T-helper 1 cell treated with Interleukin-12 subunit alpha and Interleukin-12 subunit beta and Interleukin-4 antibody, amounts not matched to agents 30 μg/mL and 1 μg/mL, for 36 hours (primary cell): ENCODE results near the gene DISP3.

Experiments used
- H3K27ac Mint-ChIP-seq: one replicate; pipeline ENCODE4 v1.8.0; 2021; ENCODE audit warnings: mild to moderate bottlenecking, mixed read lengths
- H3K27me3 Mint-ChIP-seq: one replicate; pipeline ENCODE4 v1.8.0; 2021; ENCODE audit warnings: low read depth, mixed read lengths
- H3K36me3 Mint-ChIP-seq: one replicate; pipeline ENCODE4 v1.8.0; 2021; ENCODE audit warnings: low read depth, mixed read lengths
- H3K4me1 Mint-ChIP-seq: one replicate; pipeline ENCODE4 v1.8.0; 2021; ENCODE audit warnings: low read depth, mixed read lengths
- H3K4me3 Mint-ChIP-seq: one replicate; pipeline ENCODE4 v1.8.0; 2021; ENCODE audit warnings: mild to moderate bottlenecking, moderate library complexity, mixed read lengths
- H3K9me3 Mint-ChIP-seq: one replicate; pipeline ENCODE4 v1.8.0; 2021; ENCODE audit warnings: mixed read lengths

Gene DISP3

DNA sequence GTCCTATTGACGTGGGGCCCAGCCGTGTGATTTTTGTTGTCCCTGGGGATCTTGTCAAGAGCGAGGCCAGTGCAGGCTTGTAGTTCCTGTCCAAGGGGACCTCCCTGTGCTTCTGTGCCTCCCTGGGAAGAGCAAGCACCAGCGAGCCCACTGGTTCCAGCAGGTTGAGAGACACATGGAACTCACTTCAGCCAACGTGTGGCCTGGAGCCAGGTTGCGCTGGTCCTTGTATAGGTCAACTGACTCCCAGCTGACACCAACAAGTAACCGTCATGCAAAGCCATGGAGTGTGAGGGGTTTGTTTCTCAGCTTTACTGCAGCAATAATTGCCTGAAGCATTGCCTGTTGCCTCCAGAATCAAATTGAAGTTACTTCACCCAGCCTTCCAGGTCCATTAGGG is 63.0 kb downstream of the DISP3 start:
- Mint-ChIP-seq H3K4me3 (no peak overlapping the region), H3K27ac (no peak overlapping the region), H3K27me3 (no peaks in the 10 kb centered on the region), H3K36me3 (no peaks in the 10 kb centered on the region), H3K4me1 (no peaks in the 10 kb centered on the region), H3K9me3 (no peaks in the 10 kb centered on the region)

DNA sequence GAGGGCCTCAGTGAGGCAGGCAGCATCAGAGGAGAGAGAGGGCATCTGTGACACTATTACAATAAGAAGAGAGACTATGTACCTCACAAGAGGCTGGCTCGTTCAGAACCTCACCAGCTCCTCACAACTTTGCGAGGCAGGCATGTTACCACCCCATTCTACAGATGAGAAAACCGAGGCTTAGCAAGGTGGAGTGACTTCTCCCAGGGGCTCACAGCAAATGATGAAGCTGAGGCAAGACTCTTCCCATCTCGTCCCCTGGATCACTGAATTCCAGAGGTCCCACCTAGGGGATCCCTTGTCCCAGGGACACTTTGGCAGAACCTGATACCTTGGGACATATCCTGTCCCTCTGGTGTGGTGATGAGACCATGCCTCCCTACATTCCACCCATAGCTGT is 64.4 kb downstream of the DISP3 start:
- Mint-ChIP-seq H3K4me3 (no peak overlapping the region), H3K4me1 (no peaks in the 10 kb centered on the region), H3K36me3 (no peaks in the 10 kb centered on the region), H3K27ac (no peak overlapping the region), H3K27me3 (no peaks in the 10 kb centered on the region), H3K9me3 (no peaks in the 10 kb centered on the region)

DNA sequence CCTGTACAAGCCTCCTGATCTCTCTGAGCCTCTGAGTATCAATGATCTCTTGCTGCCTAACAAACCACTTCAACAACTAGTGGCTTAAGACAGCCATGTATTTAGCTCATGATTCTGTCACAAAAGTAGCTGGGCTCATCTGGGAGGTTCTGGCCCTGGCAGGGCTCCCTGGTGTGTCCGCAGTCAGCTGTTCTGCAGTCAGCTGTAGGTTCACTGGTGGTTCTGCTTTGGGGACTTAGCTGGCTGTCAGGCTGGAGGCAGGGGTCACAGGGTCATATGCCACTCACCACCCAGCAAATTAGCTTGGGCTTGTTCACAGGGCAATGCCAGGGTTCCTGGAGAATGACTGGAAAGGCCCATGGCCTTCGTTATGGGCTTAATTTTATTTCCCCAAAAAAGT is 64.8 kb downstream of the DISP3 start:
- no peak overlapping the region for H3K27ac Mint-ChIP-seq
- H3K4me1 Mint-ChIP-seq = no peaks in the 10 kb centered on the region
- H3K27me3 Mint-ChIP-seq = no peaks in the 10 kb centered on the region
- H3K4me3 Mint-ChIP-seq = no peak overlapping the region
- H3K9me3 Mint-ChIP-seq = no peaks in the 10 kb centered on the region
- no peaks in the 10 kb centered on the region for H3K36me3 Mint-ChIP-seq

DNA sequence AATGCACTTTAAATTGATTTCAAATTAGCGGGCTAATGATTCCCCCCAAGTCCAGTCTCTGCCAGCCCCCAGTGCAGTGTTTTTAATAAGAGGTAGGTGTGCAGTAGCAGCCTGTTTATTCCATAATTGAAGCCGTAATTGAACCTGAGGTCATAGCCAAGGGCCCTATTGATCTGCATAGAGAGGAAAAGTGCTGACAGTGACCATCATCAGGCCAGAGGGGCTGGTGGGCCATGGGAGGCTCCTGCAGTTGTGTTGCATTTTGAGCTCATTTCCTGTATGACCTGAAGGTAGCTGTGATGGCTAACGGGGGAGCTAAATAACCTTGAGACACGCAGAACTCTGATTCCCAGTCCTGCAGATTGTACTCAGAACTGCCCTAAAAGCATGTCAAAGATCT is 67.5 kb downstream of the DISP3 start:
- Mint-ChIP-seq H3K9me3 (no peaks in the 10 kb centered on the region), H3K4me1 (no peaks in the 10 kb centered on the region), H3K4me3 (no peak overlapping the region), H3K27ac (no peak overlapping the region), H3K36me3 (no peaks in the 10 kb centered on the region), H3K27me3 (no peaks in the 10 kb centered on the region)

DNA sequence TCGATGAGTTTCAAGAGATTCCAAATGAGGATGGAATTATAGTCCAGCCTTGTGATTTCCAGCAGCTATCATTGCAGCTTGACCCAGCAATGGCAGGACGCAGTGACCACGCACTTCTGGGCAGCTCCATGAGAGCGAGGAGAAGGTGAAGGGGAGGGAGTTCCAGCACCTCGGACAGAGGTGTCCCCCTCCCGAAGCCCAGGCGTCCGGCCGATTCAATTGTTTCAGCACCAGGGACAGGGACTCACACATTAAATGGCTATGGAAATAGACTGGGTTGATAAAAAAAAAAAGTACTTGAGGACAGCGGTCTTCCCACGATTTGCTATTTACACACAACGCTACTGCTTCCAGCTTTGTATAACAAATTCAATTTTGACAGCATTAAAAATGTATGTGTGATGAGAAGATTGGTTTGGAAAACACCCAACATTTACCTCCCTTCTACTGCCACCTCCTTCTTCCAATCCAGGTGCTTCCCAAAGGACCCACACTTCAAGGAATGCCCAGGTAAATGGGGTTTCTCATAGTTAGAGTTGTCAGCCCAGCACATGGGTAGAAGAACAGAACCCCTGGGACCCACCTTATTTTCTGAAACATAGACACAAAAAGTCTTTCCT is 71.8 kb downstream of the DISP3 start:
- Mint-ChIP-seq H3K27me3 (no peaks in the 10 kb centered on the region), H3K9me3 (no peaks in the 10 kb centered on the region), H3K27ac (no peak overlapping the region), H3K36me3 (no peaks in the 10 kb centered on the region), H3K4me1 (no peaks in the 10 kb centered on the region), H3K4me3 (no peak overlapping the region)

DNA sequence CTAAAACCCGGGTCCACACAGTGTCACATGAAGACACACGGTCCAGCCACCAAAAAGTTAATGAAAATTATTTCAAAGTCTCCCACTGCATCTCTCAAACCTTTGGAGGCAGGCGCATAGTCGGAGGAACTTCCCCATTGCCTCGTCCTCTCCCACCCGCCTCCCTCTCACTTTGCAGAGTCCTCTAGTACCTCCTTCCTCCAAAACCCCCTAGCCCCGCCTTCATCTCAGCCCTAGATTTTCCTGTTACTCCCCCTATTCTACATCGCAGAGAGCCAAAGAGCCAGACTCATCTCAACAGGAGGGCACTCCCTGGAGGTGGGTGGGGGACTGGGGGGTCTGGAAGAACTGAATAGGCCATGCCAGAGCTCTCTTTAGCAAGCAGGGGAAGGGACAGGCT is 79.3 kb downstream of the DISP3 start:
- Mint-ChIP-seq H3K27me3 (peaks cover 25% of the 10 kb centered on the region), H3K9me3 (no peaks in the 10 kb centered on the region), H3K27ac (no peak overlapping the region), H3K4me3 (no peak overlapping the region), H3K4me1 (no peaks in the 10 kb centered on the region), H3K36me3 (no peaks in the 10 kb centered on the region)

DNA sequence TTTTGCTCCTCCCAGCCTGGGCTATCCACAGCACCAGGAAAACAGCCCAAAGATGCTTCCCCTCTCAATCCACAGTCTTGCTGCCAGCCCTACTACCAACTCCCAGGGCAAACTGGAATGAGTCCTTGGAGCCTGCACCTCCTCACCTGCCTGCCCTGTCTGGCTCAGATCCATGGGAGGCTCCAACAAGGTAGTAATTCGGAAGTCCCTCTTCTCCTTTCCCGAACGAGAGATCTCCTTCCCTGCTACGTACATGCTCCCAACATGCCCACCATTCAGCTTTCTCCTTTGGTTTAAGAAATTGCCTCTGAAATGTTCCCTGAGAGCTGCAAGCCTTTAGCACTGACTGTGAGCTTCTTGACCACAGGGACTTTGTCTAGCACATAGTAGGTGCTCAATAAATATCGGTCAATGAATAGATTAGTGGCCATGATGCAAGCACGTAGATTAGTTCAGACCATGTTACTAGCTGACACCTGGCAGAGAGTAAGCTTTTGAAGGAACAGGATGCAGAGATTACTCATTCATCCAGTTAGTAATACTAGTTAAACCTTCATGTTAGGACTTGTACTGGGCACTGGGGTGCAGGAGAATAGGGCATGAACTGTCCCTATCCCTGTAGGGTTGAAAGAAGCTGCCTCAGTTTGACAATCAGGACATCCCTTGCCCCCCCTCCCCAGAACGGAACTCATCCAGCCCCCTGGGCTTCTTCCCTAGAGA is 80.1 kb downstream of the DISP3 start:
- Mint-ChIP-seq H3K36me3 (no peaks in the 10 kb centered on the region), H3K9me3 (no peaks in the 10 kb centered on the region), H3K4me3 (no peak overlapping the region), H3K27me3 (peaks cover 25% of the 10 kb centered on the region), H3K27ac (no peak overlapping the region), H3K4me1 (no peaks in the 10 kb centered on the region)

DNA sequence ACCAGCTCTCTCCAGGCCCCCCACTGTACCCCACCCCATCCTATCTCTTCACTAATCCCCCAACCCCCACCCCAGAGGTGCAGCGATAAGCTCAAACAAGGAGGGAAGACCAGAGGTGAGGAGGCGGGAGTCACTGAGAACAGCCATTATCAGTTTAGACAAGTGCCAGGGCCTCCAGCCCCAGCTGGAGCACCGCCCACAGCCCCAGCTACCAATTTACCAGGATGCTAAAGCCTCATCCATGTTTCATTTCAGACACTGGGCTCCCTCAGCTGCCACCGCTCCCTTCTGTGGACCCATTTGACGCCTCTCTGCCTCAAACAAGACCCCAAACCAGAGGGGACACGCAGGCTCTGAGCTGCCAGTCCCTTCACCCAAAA is 80.6 kb downstream of the DISP3 start:
- Mint-ChIP-seq H3K27me3 (peaks cover 25% of the 10 kb centered on the region), H3K4me1 (no peaks in the 10 kb centered on the region), H3K36me3 (no peaks in the 10 kb centered on the region), H3K27ac (no peak overlapping the region), H3K4me3 (no peak overlapping the region), H3K9me3 (no peaks in the 10 kb centered on the region)

DNA sequence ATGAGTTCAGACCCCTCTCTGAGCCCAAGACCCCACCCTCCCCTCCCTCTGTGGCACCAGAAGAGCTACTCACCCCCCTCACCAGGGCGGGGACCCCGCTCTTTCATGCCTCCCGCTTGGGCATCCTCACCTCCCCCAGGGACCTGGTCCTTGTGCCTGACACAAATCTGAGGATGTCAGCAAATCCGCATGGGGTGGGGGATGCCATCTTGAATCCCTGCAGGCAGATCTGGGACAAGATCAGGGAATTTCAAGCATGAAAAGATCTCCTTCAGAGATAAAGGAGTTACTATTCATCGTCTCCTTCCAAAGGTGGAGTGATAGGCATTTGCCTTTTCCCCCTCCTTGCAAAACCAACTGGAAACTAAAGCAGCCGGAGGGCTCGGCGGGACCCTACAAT is 81.1 kb downstream of the DISP3 start:
- no peaks in the 10 kb centered on the region for H3K36me3 Mint-ChIP-seq

DNA sequence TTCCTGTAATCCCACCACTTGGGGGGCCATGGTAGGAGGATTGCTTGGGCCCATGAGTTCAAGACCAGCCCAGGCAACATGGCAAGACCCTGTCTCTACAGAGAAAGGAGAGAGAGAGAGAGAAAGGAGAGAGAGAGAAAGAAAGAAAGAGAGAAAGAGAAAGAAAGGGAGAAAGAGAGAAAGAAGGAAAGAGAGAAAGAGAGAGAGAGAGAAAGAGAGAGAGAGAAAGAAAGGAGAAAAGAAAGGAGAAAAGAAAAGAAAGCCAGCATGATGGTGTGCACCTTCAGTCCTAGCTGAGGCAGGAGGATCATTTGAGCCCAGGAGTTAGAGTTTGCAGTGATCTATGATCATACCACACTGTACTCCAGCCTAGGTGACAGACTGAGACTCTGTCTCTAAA is 82.8 kb downstream of the DISP3 start:
- H3K36me3 Mint-ChIP-seq = no peaks in the 10 kb centered on the region
- H3K4me1 Mint-ChIP-seq = no peaks in the 10 kb centered on the region
- no peak overlapping the region for H3K27ac Mint-ChIP-seq
- H3K9me3 Mint-ChIP-seq = no peaks in the 10 kb centered on the region
- H3K27me3 Mint-ChIP-seq = peaks cover 21% of the 10 kb centered on the region
- no peak overlapping the region for H3K4me3 Mint-ChIP-seq

More for the DNA sequence above, 81.1 kb downstream of the DISP3 start:
- Mint-ChIP-seq H3K4me3 (no peak overlapping the region), H3K27ac (no peak overlapping the region), H3K9me3 (no peaks in the 10 kb centered on the region), H3K27me3 (peaks cover 25% of the 10 kb centered on the region), H3K4me1 (no peaks in the 10 kb centered on the region)

DNA sequence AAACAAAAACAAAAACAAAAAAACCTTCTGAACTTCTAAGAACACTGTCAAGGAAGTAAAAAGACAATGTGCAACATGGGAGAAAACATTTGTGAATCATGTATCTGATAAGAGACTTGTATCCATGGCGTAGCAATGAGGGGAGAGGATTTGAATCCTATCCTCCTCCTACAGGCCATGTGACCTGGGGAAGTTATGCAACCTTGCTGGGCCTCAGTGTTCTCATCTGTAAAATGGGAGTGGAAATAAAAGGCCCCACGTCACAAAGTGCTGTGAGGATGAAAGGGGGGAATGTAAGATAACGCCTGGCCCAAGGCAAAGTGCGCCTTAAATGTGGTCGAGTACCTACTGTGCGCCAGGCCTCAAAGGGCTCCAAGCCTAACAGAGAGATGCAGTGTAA is 83.7 kb downstream of the DISP3 start:
- peaks cover 14% of the 10 kb centered on the region for H3K27me3 Mint-ChIP-seq
- no peaks in the 10 kb centered on the region for H3K36me3 Mint-ChIP-seq

DNA sequence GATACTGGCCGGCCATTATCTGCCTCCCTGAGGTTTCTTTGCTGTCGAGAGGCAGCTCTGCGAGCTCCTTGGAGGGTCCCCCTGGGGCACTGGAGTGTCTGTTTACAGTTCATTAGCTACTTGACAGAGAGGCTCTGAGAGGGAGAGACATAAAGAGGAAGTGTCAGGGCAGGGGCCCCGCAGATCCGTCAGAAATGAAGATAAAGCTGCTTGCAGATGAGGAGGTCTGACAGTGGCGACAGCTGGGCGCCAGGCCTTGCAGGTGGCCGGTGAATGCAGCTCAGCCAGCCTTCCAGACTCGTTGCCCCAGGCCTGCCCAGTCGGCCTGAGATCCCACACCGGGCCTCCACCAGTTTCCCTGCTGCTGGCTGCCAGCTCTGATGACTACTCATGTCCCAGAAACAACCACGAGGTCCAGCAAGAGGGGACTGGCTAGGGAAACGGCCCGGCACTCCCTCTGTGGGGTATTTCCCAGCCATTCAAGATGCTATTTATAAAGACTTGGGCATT is 84.7 kb downstream of the DISP3 start:
- H3K4me3 Mint-ChIP-seq = no peak overlapping the region
- no peak overlapping the region for H3K27ac Mint-ChIP-seq
- H3K36me3 Mint-ChIP-seq = no peaks in the 10 kb centered on the region
- H3K4me1 Mint-ChIP-seq = no peaks in the 10 kb centered on the region
- peaks cover 6% of the 10 kb centered on the region for H3K27me3 Mint-ChIP-seq
- H3K9me3 Mint-ChIP-seq = no peaks in the 10 kb centered on the region

More for the DNA sequence above, 83.7 kb downstream of the DISP3 start:
- H3K4me1 Mint-ChIP-seq = no peaks in the 10 kb centered on the region
- no peak overlapping the region for H3K27ac Mint-ChIP-seq
- H3K4me3 Mint-ChIP-seq = no peak overlapping the region
- H3K9me3 Mint-ChIP-seq = no peaks in the 10 kb centered on the region

DNA sequence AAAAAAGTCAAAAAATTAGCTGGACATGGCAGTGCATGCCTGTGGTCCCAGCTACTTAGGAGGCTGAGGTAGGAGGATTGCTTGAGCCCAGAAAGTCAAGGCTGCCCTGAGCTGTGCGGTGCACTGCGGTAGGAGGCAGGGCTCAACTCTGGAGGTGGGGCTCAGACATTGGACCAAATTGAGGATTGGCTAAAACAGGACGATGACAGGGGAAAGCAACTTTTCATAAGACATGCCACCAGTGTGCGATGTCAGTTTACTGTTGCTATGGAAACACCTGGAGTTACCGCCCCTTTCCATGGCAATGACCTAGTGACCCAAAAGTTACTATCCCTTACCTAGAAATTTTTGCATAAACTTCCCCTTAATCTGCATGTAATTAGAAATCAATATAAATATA is 85.3 kb downstream of the DISP3 start:
- peaks cover 8% of the 10 kb centered on the region for H3K27me3 Mint-ChIP-seq
- H3K36me3 Mint-ChIP-seq = no peaks in the 10 kb centered on the region
- no peak overlapping the region for H3K4me3 Mint-ChIP-seq
- no peaks in the 10 kb centered on the region for H3K9me3 Mint-ChIP-seq
- no peaks in the 10 kb centered on the region for H3K4me1 Mint-ChIP-seq
- H3K27ac Mint-ChIP-seq = no peak overlapping the region

DNA sequence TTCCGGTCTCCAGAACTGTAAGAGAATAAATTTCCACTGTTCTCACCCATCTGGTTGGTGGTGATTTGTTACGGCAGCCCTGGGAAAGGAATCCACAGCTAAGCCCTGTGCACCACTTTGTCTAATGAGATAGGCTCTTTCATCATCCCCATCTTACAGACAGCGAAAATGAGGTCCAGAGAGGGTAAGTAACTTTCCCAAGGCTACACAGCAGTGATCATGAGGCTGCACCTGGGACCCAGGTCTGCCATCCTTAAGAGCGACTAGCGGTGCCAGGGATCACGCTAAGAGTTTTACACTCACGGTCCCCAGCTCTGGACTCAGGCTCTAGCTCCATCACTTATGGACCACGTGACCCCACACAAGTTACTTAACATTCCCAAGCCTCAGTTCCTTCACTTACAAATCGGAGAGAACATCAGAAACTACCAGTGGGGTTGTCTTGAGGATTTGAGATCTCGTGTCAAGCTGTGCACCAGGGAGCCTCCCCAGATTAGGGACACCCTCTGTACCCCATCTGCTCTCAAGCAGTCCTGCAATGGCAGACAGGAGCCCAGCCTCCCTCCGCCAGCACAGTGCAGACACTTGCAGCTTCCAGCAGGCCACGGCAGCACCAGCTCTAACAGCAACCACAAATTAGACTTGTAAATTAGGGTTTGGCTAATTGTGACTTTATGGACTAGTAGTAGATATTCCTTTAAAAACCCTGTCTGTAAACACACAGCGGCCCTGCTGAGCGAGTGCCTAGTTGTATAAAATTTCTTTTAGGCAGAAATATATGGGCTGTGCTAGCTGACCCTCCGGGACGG is 87.3 kb downstream of the DISP3 start:
- no peak overlapping the region for H3K27ac Mint-ChIP-seq
- no peaks in the 10 kb centered on the region for H3K36me3 Mint-ChIP-seq
- H3K27me3 Mint-ChIP-seq = peaks cover 9% of the 10 kb centered on the region
- H3K4me1 Mint-ChIP-seq = no peaks in the 10 kb centered on the region
- H3K4me3 Mint-ChIP-seq = no peak overlapping the region
- H3K9me3 Mint-ChIP-seq = no peaks in the 10 kb centered on the region
